Epithelial cell of esophagus (primary cell): ENCODE measurements around the gene BTG4.

Experiments used
- DNase-seq: peaks from one replicate; pipeline ENCODE4 v3.0.0; 2010; ENCODE audit warnings: low read depth
- H3K4me3 ChIP-seq: 2 replicates; pipeline ENCODE4 v1.5.1; 2011; ENCODE audit warnings: mild to moderate bottlenecking, low read length, control low read depth
- TF ChIP-seq, protein P1 (sequence below): IDR thresholded peaks from 2 replicates; pipeline ENCODE4 v1.5.1; 2011; ENCODE audit warnings: low read depth, mild to moderate bottlenecking, low read length, control low read depth, inconsistent platforms; ENCODE audit not compliant: insufficient read depth; ENCODE audit errors: missing control alignments

Gene BTG4

DNA sequence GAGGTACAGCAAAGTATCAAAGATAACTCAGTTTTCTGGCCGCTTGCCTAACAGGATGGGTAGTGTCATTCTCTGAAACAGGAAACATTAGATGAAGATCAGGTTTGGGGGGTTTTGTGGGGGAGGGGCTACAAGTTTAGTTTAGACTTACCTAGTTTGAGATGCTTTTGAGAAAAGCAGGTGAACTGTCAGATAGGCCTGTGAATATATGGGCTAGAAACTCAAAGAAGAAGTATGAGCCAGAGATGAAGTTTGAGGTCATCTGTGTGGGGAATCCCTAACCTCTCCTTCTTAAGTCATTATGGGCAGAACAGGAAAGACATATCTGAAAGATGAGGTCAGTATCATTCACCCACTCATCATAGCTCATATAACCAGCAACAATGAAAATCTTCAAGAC, 14.3 kb upstream of the BTG4 start:
- H3K4me3 ChIP-seq = no peak overlapping the region
- DNase-seq = peak; percentile 87
- TF ChIP-seq, protein P1, sequence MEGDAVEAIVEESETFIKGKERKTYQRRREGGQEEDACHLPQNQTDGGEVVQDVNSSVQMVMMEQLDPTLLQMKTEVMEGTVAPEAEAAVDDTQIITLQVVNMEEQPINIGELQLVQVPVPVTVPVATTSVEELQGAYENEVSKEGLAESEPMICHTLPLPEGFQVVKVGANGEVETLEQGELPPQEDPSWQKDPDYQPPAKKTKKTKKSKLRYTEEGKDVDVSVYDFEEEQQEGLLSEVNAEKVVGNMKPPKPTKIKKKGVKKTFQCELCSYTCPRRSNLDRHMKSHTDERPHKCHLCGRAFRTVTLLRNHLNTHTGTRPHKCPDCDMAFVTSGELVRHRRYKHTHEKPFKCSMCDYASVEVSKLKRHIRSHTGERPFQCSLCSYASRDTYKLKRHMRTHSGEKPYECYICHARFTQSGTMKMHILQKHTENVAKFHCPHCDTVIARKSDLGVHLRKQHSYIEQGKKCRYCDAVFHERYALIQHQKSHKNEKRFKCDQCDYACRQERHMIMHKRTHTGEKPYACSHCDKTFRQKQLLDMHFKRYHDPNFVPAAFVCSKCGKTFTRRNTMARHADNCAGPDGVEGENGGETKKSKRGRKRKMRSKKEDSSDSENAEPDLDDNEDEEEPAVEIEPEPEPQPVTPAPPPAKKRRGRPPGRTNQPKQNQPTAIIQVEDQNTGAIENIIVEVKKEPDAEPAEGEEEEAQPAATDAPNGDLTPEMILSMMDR = no peak

DNA sequence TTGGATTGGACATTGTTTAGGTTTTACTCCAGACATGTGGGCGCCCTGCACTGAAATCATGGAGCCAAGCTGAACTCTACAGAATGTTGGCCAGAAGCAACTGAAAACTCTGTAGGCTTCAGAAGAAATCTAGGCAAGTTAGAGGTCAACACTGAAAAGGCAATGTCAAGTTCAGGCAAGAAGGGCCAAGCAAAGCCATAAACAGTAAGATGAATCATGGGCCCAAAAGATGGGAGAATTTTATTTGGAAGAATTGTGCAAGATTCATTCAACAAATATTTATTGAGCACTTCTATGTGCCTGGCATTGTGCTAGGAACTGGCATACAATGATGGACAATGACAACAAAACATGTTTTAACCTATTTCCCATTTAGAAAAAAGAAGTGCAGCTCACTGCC, 13.3 kb upstream of the BTG4 start:
- H3K4me3 ChIP-seq = no peak overlapping the region
- peak; percentile 36 for DNase-seq
- TF ChIP-seq, protein P1 = no peak

GRCh38 chr11:111524056-111524455, 11.9 kb upstream of the BTG4 start:
- TF ChIP-seq, protein P1 = no peak
- DNase-seq = peak; percentile 76

GRCh38 chr11:111523343-111523742, 11.2 kb upstream of the BTG4 start:
- H3K4me3 ChIP-seq = no peak overlapping the region
- no peak for DNase-seq
- TF ChIP-seq, protein P1 = no peak

More at GRCh38 chr11:111524056-111524455, 11.9 kb upstream of the BTG4 start:
- H3K4me3 ChIP-seq = no peak overlapping the region

DNA sequence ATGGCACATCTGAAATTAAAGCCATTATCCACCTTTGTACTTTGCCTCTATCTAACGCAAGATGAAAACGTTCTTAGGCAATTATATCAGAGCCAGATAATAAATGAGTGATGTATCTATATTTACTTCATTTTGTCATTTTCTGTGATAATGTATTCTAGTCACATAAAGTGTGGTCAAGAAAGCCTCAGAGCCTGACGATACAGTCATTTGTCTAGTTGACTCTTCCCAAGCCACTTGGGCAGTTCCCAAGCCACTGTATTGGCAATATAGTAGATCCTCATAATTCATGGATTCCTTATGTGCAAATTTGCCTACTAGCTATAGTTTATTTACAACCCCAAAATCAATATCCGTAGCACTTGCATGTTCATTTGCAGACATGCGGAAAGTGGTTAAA, 10.2 kb upstream of the BTG4 start:
- no peak for DNase-seq
- no peak overlapping the region for H3K4me3 ChIP-seq
- TF ChIP-seq, protein P1 = no peak

- TF ChIP-seq, protein P1 = no peak
- no peak for DNase-seq
- H3K4me3 ChIP-seq = no peak overlapping the region
Observed at GRCh38 chr11:111521135-111521534, 8.9 kb upstream of the BTG4 start.

DNA sequence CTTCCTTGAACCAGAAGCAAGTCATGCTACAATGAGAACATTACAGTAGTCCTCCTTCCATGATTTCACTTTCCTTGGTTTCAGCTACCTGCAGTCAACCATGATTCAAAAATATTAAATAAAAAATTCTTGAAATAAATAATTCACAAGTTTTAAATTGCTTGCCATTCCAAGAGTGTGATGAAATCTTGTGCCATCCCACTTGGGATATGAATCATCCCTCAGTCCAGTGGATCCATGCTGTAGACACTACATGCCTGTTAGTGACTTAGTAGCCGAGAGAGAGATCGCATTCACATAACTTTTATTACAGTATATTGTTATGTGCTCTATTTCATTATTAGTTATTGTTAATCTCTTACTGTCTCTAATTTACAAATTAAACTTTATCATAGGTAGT, 8.4 kb upstream of the BTG4 start:
- TF ChIP-seq, protein P1 = no peak
- DNase-seq = peak; percentile 78
- H3K4me3 ChIP-seq = no peak overlapping the region
